IgD-negative memory B cell (primary cell): ENCODE data around the gene BCR. TPM values are rescaled to one million over a fixed set of nuclear protein-coding genes. Genes with fewer than 3 reads are reported as not detected.

ENCODE experiments used
- H3K27ac Mint-ChIP-seq, 3 donors: one replicate each; pipeline ENCODE4 v1.8.0; 2020 to 2022; ENCODE audit warnings: mild to moderate bottlenecking in 3 of 3, mixed read lengths in 3 of 3, moderate library complexity in 1 of 3
- H3K27me3 Mint-ChIP-seq: one replicate; pipeline ENCODE4 v1.8.0; 2021; ENCODE audit warnings: mixed read lengths
- H3K36me3 Mint-ChIP-seq: one replicate; pipeline ENCODE4 v1.8.0; 2020; ENCODE audit warnings: mild to moderate bottlenecking, mixed read lengths
- H3K4me1 Mint-ChIP-seq, 3 donors: one replicate each; pipeline ENCODE4 v1.8.0; 2020 to 2022; ENCODE audit warnings: mixed read lengths in 3 of 3, mild to moderate bottlenecking in 1 of 3
- H3K4me3 Mint-ChIP-seq, 4 donors: one replicate each; pipeline ENCODE4 v1.8.0; 2020 to 2022; ENCODE audit warnings: mild to moderate bottlenecking in 4 of 4, mixed read lengths in 4 of 4, moderate library complexity in 3 of 4
- H3K9me3 Mint-ChIP-seq, 3 donors: one replicate each; pipeline ENCODE4 v1.8.0; 2020 to 2021; ENCODE audit warnings: mixed read lengths in 3 of 3, mild to moderate bottlenecking in 1 of 3
- polyA plus RNA-seq: library from polyadenylated mRNA; unstranded; fragments of 300-500 nt; fragmentation: Illumina TruSeq; gene quantifications from one replicate; pipeline ENCODE4 v1.2.3, GENCODE V29; 2021

BCR gene
- polyA plus RNA-seq, 1 donor from 2014 or later = 5.9 TPM

- H3K9me3 Mint-ChIP-seq = peaks cover 0 to 1% (median 0%) of the 10 kb centered on the region in 3 donors
- H3K4me3 Mint-ChIP-seq = peak within 1 kb of the TSS; percentile 68 to 92 (median 82)
- H3K36me3 Mint-ChIP-seq = peaks cover 3% of the 10 kb centered on the region
- no peaks in the 10 kb centered on the region for H3K27me3 Mint-ChIP-seq
- peak within 1 kb of the TSS; percentile 96 to 97 (median 96) for H3K27ac Mint-ChIP-seq
- H3K4me1 Mint-ChIP-seq = peaks cover 30 to 38% (median 31%) of the 10 kb centered on the region in 3 donors
Observed at GRCh38 chr22:23144932-23145877, 35.1 kb upstream of the BCR start, which contains the start of gene RAB36. RAB36 (plus strand) TSS chr22:23145477; CDS start chr22:23146617, 1,140 bp downstream.

- Mint-ChIP-seq H3K4me3 (peak overlapping the region; percentile 27 to 74 (median 48)), H3K36me3 (peaks cover 3% of the 10 kb centered on the region), H3K9me3 (peaks cover 0 to 1% (median 0%) of the 10 kb centered on the region in 3 donors), H3K4me1 (peaks cover 30 to 43% (median 30%) of the 10 kb centered on the region in 3 donors), H3K27ac (peak overlapping the region; percentile 96 to 97 (median 96)), H3K27me3 (no peaks in the 10 kb centered on the region)
Observed at GRCh38 chr22:23145878-23146470, 34.3 kb upstream of the BCR start.

- Mint-ChIP-seq H3K36me3 (peaks cover 3% of the 10 kb centered on the region), H3K4me1 (peaks cover 24 to 44% (median 29%) of the 10 kb centered on the region in 3 donors), H3K9me3 (peaks cover 0 to 1% (median 0%) of the 10 kb centered on the region in 3 donors), H3K27ac (peak overlapping the region; percentile 67 to 97 (median 96)), H3K4me3 (peak overlapping the region in 3 of 4 donors; percentile 27 to 65 (median 28)), H3K27me3 (no peaks in the 10 kb centered on the region)
Observed at GRCh38 chr22:23146478-23147205, 33.7 kb upstream of the BCR start.

GRCh38 chr22:23147617-23148387 is 32.5 kb upstream of the BCR start:
- Mint-ChIP-seq H3K36me3 (peaks cover 3% of the 10 kb centered on the region), H3K4me1 (peaks cover 20 to 38% (median 28%) of the 10 kb centered on the region in 3 donors), H3K4me3 (peak overlapping the region in 1 of 4 donors; percentile 25)

GRCh38 chr22:23149743-23150238 is 30.5 kb upstream of the BCR start:
- H3K27ac Mint-ChIP-seq = no peak overlapping the region
- H3K27me3 Mint-ChIP-seq = no peaks in the 10 kb centered on the region
- H3K4me1 Mint-ChIP-seq = peaks cover 14 to 32% (median 27%) of the 10 kb centered on the region in 3 donors
- H3K36me3 Mint-ChIP-seq = peaks cover 3% of the 10 kb centered on the region
- peak overlapping the region in 1 of 4 donors; percentile 66 for H3K4me3 Mint-ChIP-seq
- no peaks in the 10 kb centered on the region for H3K9me3 Mint-ChIP-seq

More at GRCh38 chr22:23147617-23148387, 32.5 kb upstream of the BCR start:
- Mint-ChIP-seq H3K9me3 (peaks cover 0 to under 1% (median 0%) of the 10 kb centered on the region in 3 donors), H3K27ac (peak overlapping the region in 2 of 3 donors; percentile 66 to 67), H3K27me3 (no peaks in the 10 kb centered on the region)

GRCh38 chr22:23150762-23151161 is 29.5 kb upstream of the BCR start:
- no peaks in the 10 kb centered on the region for H3K27me3 Mint-ChIP-seq
- no peaks in the 10 kb centered on the region for H3K9me3 Mint-ChIP-seq
- peaks cover 3% of the 10 kb centered on the region for H3K36me3 Mint-ChIP-seq
- H3K27ac Mint-ChIP-seq = peak overlapping the region in 2 of 3 donors; percentile 71 to 90
- peak overlapping the region in 1 of 4 donors; percentile 9 for H3K4me3 Mint-ChIP-seq
- H3K4me1 Mint-ChIP-seq = peaks cover 6 to 24% (median 23%) of the 10 kb centered on the region in 3 donors

- Mint-ChIP-seq H3K4me1 (peaks cover 6 to 23% (median 22%) of the 10 kb centered on the region in 3 donors), H3K4me3 (peak overlapping the region in 1 of 4 donors; percentile 84), H3K9me3 (no peaks in the 10 kb centered on the region), H3K27me3 (no peaks in the 10 kb centered on the region), H3K27ac (peak overlapping the region in 1 of 3 donors; percentile 76), H3K36me3 (peaks cover 3% of the 10 kb centered on the region)
Observed at GRCh38 chr22:23151827-23152226, 28.5 kb upstream of the BCR start.

GRCh38 chr22:23152238-23153114 is 27.8 kb upstream of the BCR start:
- Mint-ChIP-seq H3K4me3 (peak overlapping the region; percentile 62 to 98 (median 86)), H3K27me3 (no peaks in the 10 kb centered on the region), H3K27ac (peak overlapping the region; percentile 76 to 97 (median 80)), H3K9me3 (no peaks in the 10 kb centered on the region), H3K36me3 (peaks cover 3% of the 10 kb centered on the region), H3K4me1 (peaks cover 6 to 22% (median 21%) of the 10 kb centered on the region in 3 donors)

GRCh38 chr22:23153994-23154393 is 26.3 kb upstream of the BCR start:
- peaks cover 3% of the 10 kb centered on the region for H3K36me3 Mint-ChIP-seq
- no peaks in the 10 kb centered on the region for H3K27me3 Mint-ChIP-seq
- H3K4me1 Mint-ChIP-seq = peaks cover 6 to 22% (median 19%) of the 10 kb centered on the region in 3 donors
- peak overlapping the region in 2 of 4 donors; percentile 14 to 84 for H3K4me3 Mint-ChIP-seq
- H3K27ac Mint-ChIP-seq = peak overlapping the region in 1 of 3 donors; percentile 10
- no peaks in the 10 kb centered on the region for H3K9me3 Mint-ChIP-seq

GRCh38 chr22:23154461-23154860 is 25.8 kb upstream of the BCR start:
- Mint-ChIP-seq H3K4me1 (peaks cover 6 to 22% (median 19%) of the 10 kb centered on the region in 3 donors), H3K4me3 (peak overlapping the region in 1 of 4 donors; percentile 14), H3K27ac (peak overlapping the region in 1 of 3 donors; percentile 10), H3K9me3 (no peaks in the 10 kb centered on the region), H3K36me3 (peaks cover 3% of the 10 kb centered on the region), H3K27me3 (no peaks in the 10 kb centered on the region)

GRCh38 chr22:23155143-23155542 is 25.2 kb upstream of the BCR start:
- Mint-ChIP-seq H3K4me1 (peaks cover 6 to 18% (median 16%) of the 10 kb centered on the region in 3 donors), H3K4me3 (peak overlapping the region in 1 of 4 donors; percentile 18), H3K27me3 (no peaks in the 10 kb centered on the region), H3K9me3 (no peaks in the 10 kb centered on the region), H3K36me3 (no peaks in the 10 kb centered on the region), H3K27ac (peak overlapping the region in 1 of 3 donors; percentile 28)

- Mint-ChIP-seq H3K4me1 (peaks cover 6 to 16% (median 15%) of the 10 kb centered on the region in 3 donors), H3K27ac (peak overlapping the region in 2 of 3 donors; percentile 28 to 67), H3K4me3 (no peak overlapping the region), H3K9me3 (no peaks in the 10 kb centered on the region), H3K36me3 (no peaks in the 10 kb centered on the region), H3K27me3 (no peaks in the 10 kb centered on the region)
Observed at GRCh38 chr22:23155831-23156230, 24.5 kb upstream of the BCR start.

GRCh38 chr22:23156286-23156685 is 24.0 kb upstream of the BCR start:
- no peaks in the 10 kb centered on the region for H3K36me3 Mint-ChIP-seq
- H3K4me1 Mint-ChIP-seq = peaks cover 6 to 13% (median 11%) of the 10 kb centered on the region in 3 donors
- H3K27me3 Mint-ChIP-seq = no peaks in the 10 kb centered on the region
- no peak overlapping the region for H3K4me3 Mint-ChIP-seq
- H3K9me3 Mint-ChIP-seq = no peaks in the 10 kb centered on the region
- peak overlapping the region in 1 of 3 donors; percentile 67 for H3K27ac Mint-ChIP-seq
